Measurements from ENCODE around the gene LCN12. TPM values are rescaled to one million over a fixed set of nuclear protein-coding genes. Genes with fewer than 3 reads are reported as not detected.

The LCN12 gene
- polyA plus RNA-seq, 3 donors = 0.29 TPM; not detected in 2

- Histone ChIP-seq H3K79me2 (ENCODE audit: insufficient read depth, low read length) (no peaks in the 10 kb centered on the region), H3K4me2 (replicated peaks; ENCODE audit: extremely low read depth, low read length, poor library complexity, severe bottlenecking) (no peak overlapping the region), H3K27ac (ENCODE audit: low read depth in 1 of 2, low read length in 2 of 2) (no peak overlapping the region), H3K36me3 (replicated peaks in 1 of 2; ENCODE audit: control insufficient read depth in 1 of 2, insufficient read depth in 2 of 2, low read length in 2 of 2) (no peaks in the 10 kb centered on the region), H3K4me1 (ENCODE audit: control insufficient read depth in 1 of 2, insufficient read depth in 2 of 2, low read length in 2 of 2) (peaks cover 10 to 12% of the 10 kb centered on the region in 2 donors), H2AFZ (ENCODE audit: insufficient read depth, low read depth, low read length, poor library complexity, severe bottlenecking) (no peak overlapping the region), H4K20me1 (ENCODE audit: insufficient read depth, low read length) (no peaks in the 10 kb centered on the region), H3K9ac (ENCODE audit: insufficient read depth, low read length, poor library complexity, severe bottlenecking) (no peak overlapping the region), H3K9me3 (replicated peaks in 1 of 2; ENCODE audit: control insufficient read depth in 1 of 2, insufficient read depth in 1 of 2, low read length in 2 of 2) (no peaks in the 10 kb centered on the region), H3K4me3 (replicated peaks in 1 of 3; ENCODE audit: low read depth in 2 of 3, low read length in 3 of 3) (no peak overlapping the region), H3K27me3 (ENCODE audit: control insufficient read depth in 2 of 2, insufficient read depth in 2 of 2, low read length in 2 of 2) (no peaks in the 10 kb centered on the region)
- Mint-ChIP-seq H3K27me3 (ENCODE audit: low read depth in 3 of 3) (peaks cover 9 to 16% (median 11%) of the 10 kb centered on the region in 3 donors), H3K36me3 (no peaks in the 10 kb centered on the region), H3K4me1 (peaks cover 14% of the 10 kb centered on the region), H3K4me3 (no peak overlapping the region), H3K9me3 (peaks cover 0 to 4% (median 3%) of the 10 kb centered on the region in 7 donors), H3K27ac (no peak overlapping the region)
- no peak for TF ChIP-seq CTCF (IDR thresholded peaks at IDR 0.05)
- intact Hi-C loops (cut with micrococcal nuclease) = no loop called here
- no peak for DNase-seq
- WGBS (ENCODE audit: insufficient coverage) = 91% methylated on average over 20 of the region's 23 CpGs
Observed at GRCh38 chr9:136961279-136962065, 9.4 kb downstream of the LCN12 start.

GRCh38 chr9:136962163-136962562 is 10.1 kb downstream of the LCN12 start:
- H3K9ac ChIP-seq (ENCODE audit: insufficient read depth, low read length, poor library complexity, severe bottlenecking) = no peak overlapping the region
- no peaks in the 10 kb centered on the region for H3K36me3 Mint-ChIP-seq
- intact Hi-C loops (cut with micrococcal nuclease) = no loop called here
- no peak overlapping the region for H3K4me3 ChIP-seq (replicated peaks in 1 of 3; ENCODE audit: low read depth in 2 of 3, low read length in 3 of 3)
- no peaks in the 10 kb centered on the region for H4K20me1 ChIP-seq (ENCODE audit: insufficient read depth, low read length)
- H2AFZ ChIP-seq (ENCODE audit: insufficient read depth, low read depth, low read length, poor library complexity, severe bottlenecking) = no peak overlapping the region
- no peak overlapping the region for H3K27ac ChIP-seq (ENCODE audit: low read depth in 1 of 2, low read length in 2 of 2)
- no peak for TF ChIP-seq CTCF (IDR thresholded peaks at IDR 0.05)
- peaks cover 9 to 18% (median 12%) of the 10 kb centered on the region in 3 donors for H3K27me3 Mint-ChIP-seq (ENCODE audit: low read depth in 3 of 3)
- WGBS (ENCODE audit: insufficient coverage) = 100% methylated on average over 1 of the region's 9 CpGs
- peaks cover 14% of the 10 kb centered on the region for H3K4me1 Mint-ChIP-seq
- no peak overlapping the region for H3K4me3 Mint-ChIP-seq
- no peak for DNase-seq
- H3K9me3 Mint-ChIP-seq = peaks cover 0 to 2% (median 0%) of the 10 kb centered on the region in 7 donors
- H3K4me1 ChIP-seq (ENCODE audit: control insufficient read depth in 1 of 2, insufficient read depth in 2 of 2, low read length in 2 of 2) = peaks cover 10 to 12% of the 10 kb centered on the region in 2 donors
- no peak overlapping the region for H3K4me2 ChIP-seq (replicated peaks; ENCODE audit: extremely low read depth, low read length, poor library complexity, severe bottlenecking)
- H3K79me2 ChIP-seq (ENCODE audit: insufficient read depth, low read length) = no peaks in the 10 kb centered on the region
- no peaks in the 10 kb centered on the region for H3K27me3 ChIP-seq (ENCODE audit: control insufficient read depth in 2 of 2, insufficient read depth in 2 of 2, low read length in 2 of 2)
- no peak overlapping the region for H3K27ac Mint-ChIP-seq
- no peaks in the 10 kb centered on the region for H3K36me3 ChIP-seq (replicated peaks in 1 of 2; ENCODE audit: control insufficient read depth in 1 of 2, insufficient read depth in 2 of 2, low read length in 2 of 2)
- H3K9me3 ChIP-seq (replicated peaks in 1 of 2; ENCODE audit: control insufficient read depth in 1 of 2, insufficient read depth in 1 of 2, low read length in 2 of 2) = no peaks in the 10 kb centered on the region
